GM12875 (cell line): ENCODE data around the gene UMAD1.
"Not testable (repeated sequence)": the region's sequence is repeated elsewhere in the genome, so short reads cannot be mapped to it uniquely, and the experiment has no call there.

Experiments used
- H3K4me3 ChIP-seq: one replicate; pipeline ENCODE4 v1.5.1; 2011; ENCODE audit warnings: low read depth, low read length, control low read depth
- CTCF ChIP-seq: IDR thresholded peaks from 2 replicates; pipeline ENCODE4 v1.5.1; 2011; ENCODE audit warnings: low read depth, mild to moderate bottlenecking, control low read depth, inconsistent platforms, low read length, moderate library complexity, borderline replicate concordance; ENCODE audit not compliant: insufficient read depth

UMAD1 gene

GRCh38 chr7:7793921-7794320, 153.4 kb downstream of the UMAD1 start:
- TF ChIP-seq CTCF, result no peak
- H3K4me3 ChIP-seq, result no peak overlapping the region

- TF ChIP-seq CTCF, result no peak
- no peak overlapping the region for H3K4me3 ChIP-seq
These were observed 154.7 kb downstream of the UMAD1 start for GRCh38 chr7:7795203-7795602.

GRCh38 chr7:7795630-7796121, 155.1 kb downstream of the UMAD1 start:
- no peak overlapping the region for H3K4me3 ChIP-seq
- no peak for TF ChIP-seq CTCF

- TF ChIP-seq CTCF, result no peak
- H3K4me3 ChIP-seq, result no peak overlapping the region
These were observed 158.0 kb downstream of the UMAD1 start for GRCh38 chr7:7798510-7798909.

GRCh38 chr7:7799138-7799537, 158.6 kb downstream of the UMAD1 start:
- no peak for TF ChIP-seq CTCF
- H3K4me3 ChIP-seq, result no peak overlapping the region

- no peak for TF ChIP-seq CTCF
- no peak overlapping the region for H3K4me3 ChIP-seq
These were observed 162.0 kb downstream of the UMAD1 start for GRCh38 chr7:7802531-7802930.

- TF ChIP-seq CTCF, result no peak
- H3K4me3 ChIP-seq, result no peak overlapping the region
These were observed 163.2 kb downstream of the UMAD1 start for GRCh38 chr7:7803715-7804178.

- not testable (repeated sequence) for H3K4me3 ChIP-seq
These were observed 164.3 kb downstream of the UMAD1 start for GRCh38 chr7:7804822-7805221.
